Activated T-helper 2 cell treated with anti-CD3 and anti-CD28 coated beads, Interferon-gamma antibody, Interleukin-2, Interleukin-4, amounts not matched to agents 10 μg/mL and 5 μg/mL and 100 μg/mL, durations not matched to agents 14 hours and 24 hours and 36 hours (primary cell): ENCODE data around the gene ZNF346. TPM values are rescaled to one million over a fixed set of nuclear protein-coding genes. Genes with fewer than 3 reads are reported as not detected.
A peak's percentile ranks its signal among the peaks of the same experiment; 100 is the strongest.

ENCODE experiments used
- DNase-seq: peaks from one replicate; pipeline ENCODE4 v3.0.0; 2021; ENCODE audit warnings: low spot score
- H3K27ac Mint-ChIP-seq: one replicate; pipeline ENCODE4 v1.8.0; 2021; ENCODE audit warnings: mixed read lengths
- H3K27me3 Mint-ChIP-seq: one replicate; pipeline ENCODE4 v1.8.0; 2021; ENCODE audit warnings: low read depth, mixed read lengths
- H3K36me3 Mint-ChIP-seq: one replicate; pipeline ENCODE4 v1.8.0; 2021; ENCODE audit warnings: low read depth, mixed read lengths
- H3K4me1 Mint-ChIP-seq: one replicate; pipeline ENCODE4 v1.8.0; 2021; ENCODE audit warnings: low read depth, mixed read lengths
- H3K4me3 Mint-ChIP-seq: one replicate; pipeline ENCODE4 v1.8.0; 2021; ENCODE audit warnings: low read depth, mild to moderate bottlenecking, moderate library complexity, mixed read lengths
- H3K9me3 Mint-ChIP-seq: one replicate; pipeline ENCODE4 v1.8.0; 2021; ENCODE audit warnings: mixed read lengths
- intact Hi-C: fragments of 100-400 bp; cut with micrococcal nuclease; formaldehyde crosslinking; loops from one replicate; pipeline ENCODE4 v1.15.1; 2023
- total RNA-seq: library from RNA; stranded (reverse); gene quantifications from 2 replicates; pipeline ENCODE4 v1.2.3, GENCODE V29; 2022

The ZNF346 gene
- total RNA-seq, 1 donor from 2014 or later: 26.3 TPM

DNA sequence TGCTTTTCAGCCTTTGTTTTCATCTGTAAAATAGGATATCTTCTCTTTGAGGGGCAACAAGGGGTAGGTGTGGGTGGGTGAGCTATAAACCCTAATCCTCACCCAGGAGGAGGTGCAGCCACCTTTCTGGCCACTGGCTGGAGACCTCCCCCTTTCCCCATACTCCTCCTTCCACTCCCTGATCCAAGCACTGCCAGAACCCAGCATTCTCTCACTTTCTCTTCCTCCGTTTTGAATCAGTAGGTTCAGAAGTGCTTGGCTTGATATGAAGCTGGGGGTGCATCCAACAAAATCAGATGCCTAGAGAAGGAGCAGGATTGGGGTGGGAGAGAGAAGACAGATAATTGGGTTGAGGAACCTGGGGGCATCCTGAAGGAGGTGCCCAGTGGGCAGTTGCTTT lies 104.3 kb downstream of the ZNF346 start:
- peaks cover 4% of the 10 kb centered on the region for H3K27me3 Mint-ChIP-seq
- no peak overlapping the region for H3K27ac Mint-ChIP-seq
- no peak overlapping the region for H3K4me3 Mint-ChIP-seq
- no peaks in the 10 kb centered on the region for H3K36me3 Mint-ChIP-seq
- peaks cover 21% of the 10 kb centered on the region for H3K4me1 Mint-ChIP-seq
- intact Hi-C loops: no loop called here
- H3K9me3 Mint-ChIP-seq: no peaks in the 10 kb centered on the region
- DNase-seq: no peak

DNA sequence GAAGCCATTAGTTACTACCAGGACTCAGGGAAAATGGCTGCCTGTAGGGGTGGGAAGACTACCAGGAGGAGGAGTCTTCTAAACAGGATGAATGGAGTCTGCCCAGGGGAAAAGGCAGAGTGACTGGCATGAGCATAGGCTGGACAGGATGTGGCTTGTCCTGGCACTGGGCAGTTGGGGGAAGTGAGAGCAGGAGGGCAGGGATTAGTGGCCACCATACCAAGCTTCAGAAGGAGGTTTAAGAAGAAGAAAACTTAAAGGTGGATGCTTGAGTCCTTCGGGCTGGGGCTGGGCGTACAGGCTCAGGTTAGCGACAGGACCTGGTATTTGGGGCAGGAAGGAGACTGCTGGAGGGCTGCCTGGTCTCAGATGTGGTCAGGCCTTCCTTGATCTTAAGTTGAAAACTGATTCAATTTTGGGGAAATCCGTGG lies 106.1 kb downstream of the ZNF346 start:
- H3K36me3 Mint-ChIP-seq: no peaks in the 10 kb centered on the region
- no peaks in the 10 kb centered on the region for H3K9me3 Mint-ChIP-seq
- no peak overlapping the region for H3K4me3 Mint-ChIP-seq
- intact Hi-C loops: no loop called here
- H3K27ac Mint-ChIP-seq: peak overlapping the region; percentile 48
- no peak for DNase-seq
- H3K27me3 Mint-ChIP-seq: peaks cover 1% of the 10 kb centered on the region
- peaks cover 21% of the 10 kb centered on the region for H3K4me1 Mint-ChIP-seq

DNA sequence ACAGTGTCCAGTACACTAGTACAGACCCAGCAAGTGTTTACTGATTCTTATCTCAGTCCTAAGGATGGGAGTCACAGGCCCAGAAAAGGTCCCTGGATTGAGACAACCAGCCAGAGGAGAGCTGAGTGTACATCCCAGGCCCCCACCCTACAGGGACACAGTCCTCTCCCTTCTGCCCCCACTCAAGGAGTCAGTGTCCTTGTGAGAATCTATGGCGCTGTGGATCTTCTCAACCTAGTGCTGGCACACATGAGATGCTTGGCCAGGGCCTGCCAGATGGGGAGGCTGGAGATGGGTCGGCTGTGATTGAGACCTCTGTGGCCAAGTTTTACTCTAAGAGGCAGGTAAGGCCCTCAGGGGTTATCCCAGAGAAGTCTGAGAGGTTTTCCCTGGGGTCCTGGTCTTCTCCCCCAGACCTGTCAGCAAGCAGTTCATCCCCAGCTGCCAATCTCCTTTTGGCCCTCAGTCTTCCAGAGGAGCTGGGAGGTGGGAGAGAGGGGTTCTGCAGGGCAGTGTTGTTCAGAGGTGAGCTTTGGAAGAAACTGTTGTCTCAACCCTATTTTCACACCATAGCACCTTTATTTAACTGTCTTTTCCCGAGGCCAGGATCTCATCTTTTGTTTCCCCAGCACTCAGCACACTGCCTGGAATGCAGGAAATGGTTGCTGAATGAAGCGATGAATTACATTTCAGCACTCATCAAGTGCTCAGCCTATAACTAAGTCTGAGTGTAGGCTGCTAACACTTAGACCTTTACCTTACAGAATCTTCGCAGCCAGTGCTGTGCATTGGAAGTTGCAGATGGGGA lies 107.9 kb downstream of the ZNF346 start:
- peaks cover 25% of the 10 kb centered on the region for H3K4me1 Mint-ChIP-seq
- intact Hi-C loops: loop anchor here (5.0 kb wide), 2 partner anchors 123 to 172 kb away; partner anchors contain the start of genes PRELID1, RAB24 and UIMC1
- H3K27me3 Mint-ChIP-seq: no peaks in the 10 kb centered on the region
- no peaks in the 10 kb centered on the region for H3K9me3 Mint-ChIP-seq
- peak overlapping the region; percentile 24 for H3K27ac Mint-ChIP-seq
- H3K4me3 Mint-ChIP-seq: no peak overlapping the region
- no peak for DNase-seq
- peaks cover 10% of the 10 kb centered on the region for H3K36me3 Mint-ChIP-seq

Other genes with a start within 250 kb of the ZNF346 start
- gene UNC5A, start 212.1 kb upstream of the ZNF346 start, total RNA-seq: not detected in 2 replicates
- gene HK3, start 123.3 kb upstream of the ZNF346 start, total RNA-seq: 0.25 and 0.52 TPM in 2 replicates
- 62.6 and 63.3 TPM in 2 replicates for gene UIMC1, start 15.9 kb upstream of the ZNF346 start, total RNA-seq
- gene FGFR4, start 64.2 kb downstream of the ZNF346 start, total RNA-seq: 1.1 and 1.2 TPM in 2 replicates
- 100.0 and 103 TPM in 2 replicates for gene NSD1, start 111.1 kb downstream of the ZNF346 start, total RNA-seq